HepG2 (cell line): Measurements from ENCODE around the gene CLDN19. TPM values are rescaled to one million over a fixed set of nuclear protein-coding genes. Genes with fewer than 3 reads are reported as not detected.

ENCODE experiments used
- ARID3A ChIP-seq: IDR thresholded peaks from 2 replicates; pipeline ENCODE4 v1.6.1; 2012; ENCODE audit warnings: low read depth, low read length, improper control_type of control experiment
- ATF7-NPFF ChIP-seq: sonication (generic); formaldehyde crosslinking; IDR thresholded peaks from 2 replicates; pipeline ENCODE4 v1.8.1; 2023; ENCODE audit warnings: mild to moderate bottlenecking, low read depth, missing genetic modification reagents, moderate library complexity
- FOXK1 ChIP-seq: sonication (generic); formaldehyde crosslinking; IDR thresholded peaks from 2 replicates; pipeline ENCODE4 v1.4.0; 2020; ENCODE audit warnings: low read depth, missing genetic modification reagents, borderline replicate concordance
- GPBP1L1 ChIP-seq: sonication (generic); formaldehyde crosslinking; IDR thresholded peaks from 2 replicates; pipeline ENCODE4 v1.5.0; 2020; ENCODE audit warnings: mild to moderate bottlenecking, missing genetic modification reagents
- HOXD1 ChIP-seq: sonication (generic); formaldehyde crosslinking; IDR thresholded peaks from 2 replicates; pipeline ENCODE4 v1.5.0; 2020; ENCODE audit warnings: missing genetic modification reagents
- LCORL ChIP-seq, 2 experiments: fragments of 450-650 bp in 1 of 2; sonication (generic) in 1 of 2; formaldehyde crosslinking in 1 of 2; IDR thresholded peaks; 2 replicates each; pipeline versions ENCODE4 v1.5.0 to v1.6.1; 2017 to 2020; ENCODE audit warnings: antibody characterized with exemption in 1 of 2, missing genetic modification reagents in 1 of 2
- NFE2L2 ChIP-seq: fragments of 150-350 bp; IDR thresholded peaks from 2 replicates; pipeline ENCODE4 v1.6.1; 2014; ENCODE audit warnings: low read length
- RARA ChIP-seq: IDR thresholded peaks from 2 replicates; pipeline ENCODE4 v1.6.1; 2016; ENCODE audit warnings: missing genetic modification reagents, missing compliant biosample characterization
- RFXAP ChIP-seq: sonication (generic); formaldehyde crosslinking; IDR thresholded peaks from 2 replicates; pipeline ENCODE4 v1.4.0; 2020; ENCODE audit warnings: missing genetic modification reagents, borderline replicate concordance
- SMARCC2 ChIP-seq: fragments of 450-650 bp; IDR thresholded peaks from 2 replicates; pipeline ENCODE4 v1.6.1; 2017; ENCODE audit warnings: antibody characterized with exemption, mild to moderate bottlenecking
- SP1 ChIP-seq, 2 experiments: fragments of 450-650 bp in 1 of 2; sonication (generic) in 1 of 2; formaldehyde crosslinking in 1 of 2; IDR thresholded peaks; 2 replicates each; pipeline versions ENCODE4 v1.4.0 to v1.6.1; 2016 to 2020; ENCODE audit warnings: missing genetic modification reagents in 1 of 2
- TRIM24 ChIP-seq: sonication (generic); formaldehyde crosslinking; IDR thresholded peaks from 2 replicates; pipeline ENCODE4 v1.8.0; 2022; ENCODE audit warnings: mild to moderate bottlenecking, missing genetic modification reagents
- ZFAT ChIP-seq: sonication (generic); formaldehyde crosslinking; conservative IDR thresholded peaks from 2 replicates; pipeline ENCODE4 v1.8.1; 2023; ENCODE audit warnings: missing genetic modification reagents, inconsistent platforms
- ZFP36 ChIP-seq: fragments of 150-350 bp; IDR thresholded peaks from 2 replicates; pipeline ENCODE4 v1.6.1; 2018; ENCODE audit warnings: borderline replicate concordance, low read length, low read depth; ENCODE audit not compliant: partially characterized antibody
- ZFP36L2 ChIP-seq: sonication (generic); formaldehyde crosslinking; IDR thresholded peaks from 2 replicates; pipeline ENCODE4 v1.4.0; 2020; ENCODE audit warnings: missing genetic modification reagents
- ZNF101 ChIP-seq: sonication (generic); formaldehyde crosslinking; IDR thresholded peaks from 2 replicates; pipeline ENCODE4 v1.4.0; 2020; ENCODE audit warnings: mild to moderate bottlenecking, low read depth, missing genetic modification reagents, borderline replicate concordance
- ZNF367 ChIP-seq: sonication (generic); formaldehyde crosslinking; IDR thresholded peaks from 2 replicates; pipeline ENCODE4 v1.4.0; 2020; ENCODE audit warnings: missing genetic modification reagents, borderline replicate concordance
- ZNF510 ChIP-seq: sonication (generic); formaldehyde crosslinking; IDR thresholded peaks from 2 replicates; pipeline ENCODE4 v1.4.0; 2020; ENCODE audit warnings: low read depth, mild to moderate bottlenecking, missing genetic modification reagents
- ZNF580 ChIP-seq: IDR thresholded peaks from 2 replicates; pipeline ENCODE4 v1.6.1; 2016; ENCODE audit warnings: low read depth, borderline replicate concordance
- polyA plus RNA-seq, 8 experiments: library from polyadenylated mRNA; depleted of rRNA in 3 of 8; stranded (reverse) in 7 of 8; unstranded in 1 of 8; fragments of >200 nt; fragmentation: Illumina TruSeq in 4 of 8; extraction: Trizol in 4 of 8; gene quantifications; 2 replicates each; pipeline versions ENCODE4 v1.2.1 to v1.2.3, GENCODE V29; 2011 to 2016; ENCODE audit warnings: low read depth in 4 of 8, missing spikeins in 1 of 8, mixed read lengths in 1 of 8; ENCODE audit not compliant: insufficient read depth in 1 of 8
- total RNA-seq, 5 experiments: library from RNA; depleted of rRNA; stranded (reverse); fragments of >200 nt; fragmentation: Illumina TruSeq; extraction: Trizol; gene quantifications; 2 replicates each; pipeline ENCODE4 v1.2.3, GENCODE V29; 2016; ENCODE audit warnings: low read depth in 1 of 5
- TF ChIP-seq, protein P1 (sequence below): sonication (generic); formaldehyde crosslinking; IDR thresholded peaks from 2 replicates; pipeline ENCODE4 v1.4.0; 2020; ENCODE audit warnings: missing genetic modification reagents

CLDN19 gene
- total and polyA plus RNA-seq, 2 of the 13 experiments (the other 11 are each of a cell fraction or from before 2014, with no cell fraction given): 5.0 to 7.6 TPM

DNA sequence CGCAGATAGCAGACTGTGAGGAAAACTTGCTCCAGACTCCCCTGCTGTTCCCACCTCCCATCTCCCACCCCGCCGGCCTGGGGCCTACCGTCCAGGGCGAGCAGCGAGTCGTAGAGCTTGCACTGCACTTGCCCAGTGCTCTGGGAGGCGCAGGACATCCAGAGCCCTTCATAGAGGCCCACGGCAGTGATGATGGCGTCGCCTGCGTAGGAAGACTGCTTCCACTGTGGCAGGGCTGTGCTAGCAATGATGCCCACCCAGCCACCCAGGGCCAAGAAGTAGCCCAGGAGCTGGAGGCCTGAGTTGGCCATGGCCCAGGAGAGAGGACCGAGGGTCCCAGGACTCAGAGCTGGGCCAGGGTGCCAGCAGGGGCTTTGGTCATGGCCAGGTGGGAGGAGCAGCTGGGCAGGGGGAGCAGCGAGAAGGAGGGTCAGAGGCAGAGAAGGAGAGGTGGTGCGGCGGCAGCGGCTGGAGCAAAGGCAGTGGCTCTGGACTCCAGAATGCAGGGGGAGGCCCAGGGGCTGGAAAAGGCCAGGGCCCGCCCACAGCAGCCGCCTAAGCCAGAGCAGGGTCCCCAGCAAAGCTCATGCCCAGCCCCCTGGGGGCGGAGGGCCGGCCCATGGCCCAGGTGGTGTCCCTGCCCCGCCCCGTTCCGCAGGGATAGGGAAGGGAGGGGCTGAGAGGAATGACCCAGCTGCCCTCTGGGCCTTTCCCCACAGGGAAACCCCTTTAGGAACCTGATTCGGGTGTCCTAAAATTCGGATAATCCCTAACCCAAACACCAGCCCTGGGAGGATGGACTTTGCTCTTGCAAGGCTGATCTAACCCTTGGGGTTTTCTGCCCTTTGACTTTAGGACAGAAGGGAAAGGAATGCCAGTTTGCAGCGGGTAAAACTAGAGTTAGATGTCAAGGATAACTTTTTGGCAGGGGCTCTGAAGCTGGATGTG lies at the start of gene CLDN19 (continued):
- TF ChIP-seq NFE2L2 (no peak), ZFAT (no peak), HOXD1 (CRISPR knock-in tag) (no peak), TRIM24 (CRISPR knock-in tag) (no peak), ZNF510 (CRISPR knock-in tag) (no peak), SMARCC2 (no peak), ZFP36 (no peak), FOXK1 (CRISPR knock-in tag) (no peak), ATF7-NPFF (CRISPR knock-in tag) (peak; percentile 59; the same call in 1 of the 2 replicates), ARID3A (no peak), ZNF367 (no peak), ZNF101 (CRISPR knock-in tag) (no peak; the same call in 1 of the 2 replicates), GPBP1L1 (CRISPR knock-in tag) (no peak), ZNF580 (CRISPR knock-in tag) (no peak; the same call in 1 of the 2 replicates), RARA (CRISPR knock-in tag) (no peak), SP1 (IDR thresholded peaks at IDR 0.05) (no peak), SP1 (CRISPR knock-in tag; IDR thresholded peaks at IDR 0.05) (peak; percentile 72; the same call in 1 of the 2 replicates), LCORL (IDR thresholded peaks at IDR 0.05) (peak; percentile 85), LCORL (CRISPR knock-in tag; IDR thresholded peaks at IDR 0.05) (peak; percentile 97), ZFP36L2 (CRISPR knock-in tag) (no peak), RFXAP (CRISPR knock-in tag) (no peak)
- TF ChIP-seq, protein P1, sequence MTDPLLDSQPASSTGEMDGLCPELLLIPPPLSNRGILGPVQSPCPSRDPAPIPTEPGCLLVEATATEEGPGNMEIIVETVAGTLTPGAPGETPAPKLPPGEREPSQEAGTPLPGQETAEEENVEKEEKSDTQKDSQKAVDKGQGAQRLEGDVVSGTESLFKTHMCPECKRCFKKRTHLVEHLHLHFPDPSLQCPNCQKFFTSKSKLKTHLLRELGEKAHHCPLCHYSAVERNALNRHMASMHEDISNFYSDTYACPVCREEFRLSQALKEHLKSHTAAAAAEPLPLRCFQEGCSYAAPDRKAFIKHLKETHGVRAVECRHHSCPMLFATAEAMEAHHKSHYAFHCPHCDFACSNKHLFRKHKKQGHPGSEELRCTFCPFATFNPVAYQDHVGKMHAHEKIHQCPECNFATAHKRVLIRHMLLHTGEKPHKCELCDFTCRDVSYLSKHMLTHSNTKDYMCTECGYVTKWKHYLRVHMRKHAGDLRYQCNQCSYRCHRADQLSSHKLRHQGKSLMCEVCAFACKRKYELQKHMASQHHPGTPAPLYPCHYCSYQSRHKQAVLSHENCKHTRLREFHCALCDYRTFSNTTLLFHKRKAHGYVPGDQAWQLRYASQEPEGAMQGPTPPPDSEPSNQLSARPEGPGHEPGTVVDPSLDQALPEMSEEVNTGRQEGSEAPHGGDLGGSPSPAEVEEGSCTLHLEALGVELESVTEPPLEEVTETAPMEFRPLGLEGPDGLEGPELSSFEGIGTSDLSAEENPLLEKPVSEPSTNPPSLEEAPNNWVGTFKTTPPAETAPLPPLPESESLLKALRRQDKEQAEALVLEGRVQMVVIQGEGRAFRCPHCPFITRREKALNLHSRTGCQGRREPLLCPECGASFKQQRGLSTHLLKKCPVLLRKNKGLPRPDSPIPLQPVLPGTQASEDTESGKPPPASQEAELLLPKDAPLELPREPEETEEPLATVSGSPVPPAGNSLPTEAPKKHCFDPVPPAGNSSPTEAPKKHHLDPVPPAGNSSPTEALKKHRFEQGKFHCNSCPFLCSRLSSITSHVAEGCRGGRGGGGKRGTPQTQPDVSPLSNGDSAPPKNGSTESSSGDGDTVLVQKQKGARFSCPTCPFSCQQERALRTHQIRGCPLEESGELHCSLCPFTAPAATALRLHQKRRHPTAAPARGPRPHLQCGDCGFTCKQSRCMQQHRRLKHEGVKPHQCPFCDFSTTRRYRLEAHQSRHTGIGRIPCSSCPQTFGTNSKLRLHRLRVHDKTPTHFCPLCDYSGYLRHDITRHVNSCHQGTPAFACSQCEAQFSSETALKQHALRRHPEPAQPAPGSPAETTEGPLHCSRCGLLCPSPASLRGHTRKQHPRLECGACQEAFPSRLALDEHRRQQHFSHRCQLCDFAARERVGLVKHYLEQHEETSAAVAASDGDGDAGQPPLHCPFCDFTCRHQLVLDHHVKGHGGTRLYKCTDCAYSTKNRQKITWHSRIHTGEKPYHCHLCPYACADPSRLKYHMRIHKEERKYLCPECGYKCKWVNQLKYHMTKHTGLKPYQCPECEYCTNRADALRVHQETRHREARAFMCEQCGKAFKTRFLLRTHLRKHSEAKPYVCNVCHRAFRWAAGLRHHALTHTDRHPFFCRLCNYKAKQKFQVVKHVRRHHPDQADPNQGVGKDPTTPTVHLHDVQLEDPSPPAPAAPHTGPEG (CRISPR knock-in tag): peak; percentile 37; the same call in 1 of the 2 replicates
